Measurements from ENCODE around the gene PCDH17.

DNA sequence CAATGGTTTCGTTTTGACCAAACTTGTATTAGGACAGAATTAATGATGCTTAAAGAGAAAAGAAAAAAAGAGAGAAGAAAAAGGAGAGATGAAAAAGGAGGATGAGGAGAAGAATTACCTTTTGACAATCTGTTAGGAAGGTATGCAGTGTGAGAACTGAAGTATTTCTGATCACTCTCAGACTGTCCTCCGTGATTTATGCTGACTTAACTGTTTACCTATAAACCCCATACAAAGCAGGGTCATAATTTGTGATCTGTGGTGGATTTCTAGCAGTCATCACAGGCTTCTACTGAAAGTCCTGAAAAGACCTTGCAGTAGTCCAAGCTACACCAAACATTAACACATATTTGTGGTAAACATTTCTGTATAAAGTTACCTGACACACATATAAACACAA is 93.9 kb downstream of the PCDH17 start:
- TF ChIP-seq POLR2A (IDR thresholded peaks at IDR 0.05; ENCODE audit: low read depth, low read length): no peak
- TF ChIP-seq TAF1 (IDR thresholded peaks at IDR 0.05; ENCODE audit: low read depth, low read length): no peak
- TF ChIP-seq POLR2AphosphoS5 (IDR thresholded peaks at IDR 0.05; ENCODE audit: low read depth, low read length): no peak
- TF ChIP-seq SPI1 (IDR thresholded peaks at IDR 0.05; ENCODE audit: low read depth, low read length): no peak
- no peak for TF ChIP-seq PAX5 (IDR thresholded peaks at IDR 0.05; ENCODE audit: insufficient read depth, low read length, severe bottlenecking)
